Left renal pelvis (tissue), 4 donors: ENCODE results near the gene JAKMIP2. TPM values are rescaled to one million over a fixed set of nuclear protein-coding genes. Genes with fewer than 3 reads are reported as not detected.

ENCODE experiments used
- polyA plus RNA-seq, 4 donors: library from polyadenylated mRNA; unstranded; fragments of 120-200 nt; gene quantifications; one replicate each; pipeline ENCODE4 v1.2.1, GENCODE V29; 2013; ENCODE audit not compliant: insufficient read length in 4 of 4

JAKMIP2 gene
- polyA plus RNA-seq, 4 donors: 4.0 to 7.4 (median 6.1) TPM

Other genes with a start within 250 kb of the JAKMIP2 start
- 100 to 1,000 TPM in 1 of 4 donors, 10 to 100 TPM in 2, under 1 TPM in 1; 0.89 to 104 (median 58.7) TPM for gene SPINK1, start 48.9 kb upstream of the JAKMIP2 start, polyA plus RNA-seq
- gene SCGB3A2, start 96.0 kb upstream of the JAKMIP2 start, polyA plus RNA-seq: 1 to 10 TPM in 2 of 4 donors, not detected in 2; 6.9 to 7.1 TPM
- not detected for gene C5orf46, start 123.8 kb upstream of the JAKMIP2 start, polyA plus RNA-seq